Measurements from ENCODE around the gene DENND5B. TPM values are rescaled to one million over a fixed set of nuclear protein-coding genes. Genes with fewer than 3 reads are reported as not detected.
"Not testable (repeated sequence)": the region's sequence is repeated elsewhere in the genome, so short reads cannot be mapped to it uniquely, and the experiment has no call there.

DENND5B gene
- total and polyA plus RNA-seq, 10 of the 15 experiments (the other 5 are each of a cell fraction or from before 2014, with no cell fraction given), result 0.39 to 32.5 (median 20.6) TPM

DNA sequence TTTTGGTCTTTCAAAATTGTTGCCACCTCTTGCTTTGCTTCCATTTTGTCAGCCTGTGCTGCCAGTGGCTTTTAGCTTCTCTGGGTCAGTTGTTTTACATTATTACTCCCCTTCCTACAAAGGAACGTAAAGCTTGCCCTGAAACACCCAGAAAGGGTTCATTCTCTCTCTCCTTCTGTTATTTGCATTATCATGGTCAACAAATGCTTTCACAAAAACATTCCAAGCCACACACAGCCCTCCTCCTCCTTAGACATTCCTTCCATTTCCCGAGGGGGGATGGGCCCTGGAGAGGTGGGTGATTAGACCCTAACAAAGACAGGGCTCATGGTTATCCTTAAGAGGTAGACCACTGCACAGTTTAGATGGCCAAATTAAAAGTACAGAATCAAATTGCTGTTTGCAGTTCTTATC is 204.6 kb downstream of the DENND5B start:
- SMC1A ChIA-PET (ENCODE audit: uncharacterized antibody, unreplicated experiment), result no interaction called here

DNA sequence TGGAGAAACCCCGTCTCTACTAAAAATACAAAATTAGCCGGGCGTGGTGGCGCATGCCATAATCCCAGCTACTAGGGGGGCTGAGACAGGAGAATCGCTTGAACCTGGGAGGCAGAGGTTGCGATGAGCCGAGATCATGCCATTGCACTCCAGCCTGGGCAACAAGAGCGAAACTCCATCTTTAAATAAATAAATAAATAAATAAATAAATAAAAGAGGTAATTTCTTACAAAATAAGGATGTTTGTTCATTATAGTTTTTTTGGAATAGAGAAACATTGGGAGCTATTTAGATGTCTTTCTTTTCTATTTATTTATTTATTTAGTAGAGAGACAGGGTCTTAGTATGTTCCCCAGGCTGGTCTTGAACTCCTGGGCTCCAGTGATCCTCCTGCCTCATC is 213.7 kb downstream of the DENND5B start:
- CTCF ChIA-PET, result interaction anchor here (0.6 kb wide), 1 partner anchor 207 kb away, joined by 3 read pairs; no protein-coding TSS in a partner anchor
- WGBS (ENCODE audit: insufficient coverage, insufficient replicate concordance, low lambda C conversion rate, missing lambda C conversion rate), result 75% methylated on average over 5 of the region's 8 CpGs
- H3K4me3 ChIP-seq; ATAC-seq; in situ Hi-C loops (cut with MboI); H3K9me3 ChIP-seq (replicated peaks; ENCODE audit: control insufficient read depth, insufficient read depth, low read length); H3K4me1 ChIP-seq (ENCODE audit: control insufficient read depth, insufficient read depth, low read length); BruUV-seq (replicated peaks); RAD21 ChIA-PET (ENCODE audit: unreplicated experiment); H3K9ac ChIP-seq (ENCODE audit: control insufficient read depth, insufficient read depth, low read length); SMC1A ChIA-PET (ENCODE audit: uncharacterized antibody, unreplicated experiment); FAIRE-seq; H3K36me3 ChIP-seq (ENCODE audit: control insufficient read depth in 2 of 2, insufficient read depth in 2 of 2, low read length in 1 of 2); H3K79me2 ChIP-seq (ENCODE audit: control insufficient read depth, insufficient read depth, low read length); H3K27me3 ChIP-seq (replicated peaks in 1 of 2; ENCODE audit: control insufficient read depth in 2 of 2, insufficient read depth in 2 of 2, low read length in 1 of 2); H2AFZ ChIP-seq (ENCODE audit: control insufficient read depth, low read depth, low read length); intact Hi-C loops (cut with micrococcal nuclease; ENCODE audit: unreplicated experiment); POLR2A ChIA-PET; H3K27ac ChIP-seq (ENCODE audit: control insufficient read depth, insufficient read depth); H3K4me2 ChIP-seq (ENCODE audit: control insufficient read depth, insufficient read depth); H4K20me1 ChIP-seq (ENCODE audit: control insufficient read depth, insufficient read depth); DNase-seq (ENCODE audit: low read depth, low spot score): not testable (repeated sequence)

More for the DNA sequence above, 204.6 kb downstream of the DENND5B start:
- FAIRE-seq, result no peak
- in situ Hi-C loops (cut with MboI), result no loop called here
- H3K4me1 ChIP-seq (ENCODE audit: control insufficient read depth, insufficient read depth, low read length), result no peaks in the 10 kb centered on the region
- H3K4me2 ChIP-seq (ENCODE audit: control insufficient read depth, insufficient read depth), result no peak overlapping the region
- no peaks in the 10 kb centered on the region for H4K20me1 ChIP-seq (ENCODE audit: control insufficient read depth, insufficient read depth)
- no peaks in the 10 kb centered on the region for H3K9me3 ChIP-seq (replicated peaks; ENCODE audit: control insufficient read depth, insufficient read depth, low read length)
- no peaks in the 10 kb centered on the region for H3K27me3 ChIP-seq (replicated peaks in 1 of 2; ENCODE audit: control insufficient read depth in 2 of 2, insufficient read depth in 2 of 2, low read length in 1 of 2)
- RAD21 ChIA-PET (ENCODE audit: unreplicated experiment), result no interaction called here
- POLR2A ChIA-PET, result no interaction called here
- no TSS peak for BruUV-seq (replicated peaks)
- H3K36me3 ChIP-seq (ENCODE audit: control insufficient read depth in 2 of 2, insufficient read depth in 2 of 2, low read length in 1 of 2), result peaks cover 0 to 6% of the 10 kb centered on the region in 2 experiments; a peak in 2 of 4 replicates
- no peak overlapping the region for H3K9ac ChIP-seq (ENCODE audit: control insufficient read depth, insufficient read depth, low read length)
- TF ChIP-seq CEBPB (IDR thresholded peaks at IDR 0.05; ENCODE audit: borderline replicate concordance in 1 of 2, low read depth in 2 of 2, low read length in 2 of 2) (no peak), POLR2A (IDR thresholded peaks at IDR 0.05; ENCODE audit: low read depth, low read length) (no peak), SP1 (IDR thresholded peaks at IDR 0.05; ENCODE audit: low read depth, low read length) (no peak), IKZF1 (conservative IDR thresholded peaks at IDR 0.05) (no peak), ESRRA (IDR thresholded peaks at IDR 0.05; ENCODE audit: low read length) (no peak), ZNF24 (IDR thresholded peaks at IDR 0.05) (no peak), PKNOX1 (IDR thresholded peaks at IDR 0.05) (no peak), MTA3 (IDR thresholded peaks at IDR 0.05; ENCODE audit: borderline replicate concordance, low read length) (no peak), MAX (IDR thresholded peaks at IDR 0.05; ENCODE audit: low read depth, low read length) (no peak), ZNF622 (IDR thresholded peaks at IDR 0.05) (no peak), RCOR1 (conservative IDR thresholded peaks at IDR 0.05; ENCODE audit: low read depth, low read length) (no peak), KAT2A (conservative IDR thresholded peaks at IDR 0.05; ENCODE audit: control insufficient read depth, low read depth, low read length) (no peak), MXI1 (IDR thresholded peaks at IDR 0.05; ENCODE audit: low read depth, low read length) (no peak)
- H3K27ac ChIP-seq (ENCODE audit: control insufficient read depth, insufficient read depth), result no peak overlapping the region
- H3K4me3 ChIP-seq, result no peak overlapping the region
- 100% methylated on average over 2 of the region's 2 CpGs for WGBS (ENCODE audit: insufficient coverage, insufficient replicate concordance, low lambda C conversion rate, missing lambda C conversion rate)
- no peaks in the 10 kb centered on the region for H3K79me2 ChIP-seq (ENCODE audit: control insufficient read depth, insufficient read depth, low read length)
- intact Hi-C loops (cut with micrococcal nuclease; ENCODE audit: unreplicated experiment), result no loop called here
- no peak overlapping the region for H2AFZ ChIP-seq (ENCODE audit: control insufficient read depth, low read depth, low read length)
- no peak for DNase-seq (ENCODE audit: low read depth, low spot score)
- ATAC-seq, result no peak
- CTCF ChIA-PET, result interaction anchor here (0.6 kb wide), 1 partner anchor 209 kb away, joined by 3 read pairs; no protein-coding TSS in a partner anchor

GRCh38 chr12:31375422-31375821 is 215.5 kb downstream of the DENND5B start:
- H3K4me1 ChIP-seq (ENCODE audit: control insufficient read depth, insufficient read depth, low read length); CTCF ChIA-PET; H4K20me1 ChIP-seq (ENCODE audit: control insufficient read depth, insufficient read depth); SMC1A ChIA-PET (ENCODE audit: uncharacterized antibody, unreplicated experiment); POLR2A ChIA-PET; H3K27me3 ChIP-seq (replicated peaks in 1 of 2; ENCODE audit: control insufficient read depth in 2 of 2, insufficient read depth in 2 of 2, low read length in 1 of 2); ATAC-seq; H2AFZ ChIP-seq (ENCODE audit: control insufficient read depth, low read depth, low read length); H3K27ac ChIP-seq (ENCODE audit: control insufficient read depth, insufficient read depth); H3K4me3 ChIP-seq; RAD21 ChIA-PET (ENCODE audit: unreplicated experiment); in situ Hi-C loops (cut with MboI); H3K9ac ChIP-seq (ENCODE audit: control insufficient read depth, insufficient read depth, low read length); H3K9me3 ChIP-seq (replicated peaks; ENCODE audit: control insufficient read depth, insufficient read depth, low read length); DNase-seq (ENCODE audit: low read depth, low spot score); H3K79me2 ChIP-seq (ENCODE audit: control insufficient read depth, insufficient read depth, low read length); H3K36me3 ChIP-seq (ENCODE audit: control insufficient read depth in 2 of 2, insufficient read depth in 2 of 2, low read length in 1 of 2); H3K4me2 ChIP-seq (ENCODE audit: control insufficient read depth, insufficient read depth); FAIRE-seq; BruUV-seq (replicated peaks); intact Hi-C loops (cut with micrococcal nuclease; ENCODE audit: unreplicated experiment): not testable (repeated sequence)
- WGBS (ENCODE audit: insufficient coverage, insufficient replicate concordance, low lambda C conversion rate, missing lambda C conversion rate), result 43% methylated on average over 6 of the region's 6 CpGs

Measured in GM12878 (cell line).